ENCODE results near the gene ALDH4A1.

The ALDH4A1 gene

DNA sequence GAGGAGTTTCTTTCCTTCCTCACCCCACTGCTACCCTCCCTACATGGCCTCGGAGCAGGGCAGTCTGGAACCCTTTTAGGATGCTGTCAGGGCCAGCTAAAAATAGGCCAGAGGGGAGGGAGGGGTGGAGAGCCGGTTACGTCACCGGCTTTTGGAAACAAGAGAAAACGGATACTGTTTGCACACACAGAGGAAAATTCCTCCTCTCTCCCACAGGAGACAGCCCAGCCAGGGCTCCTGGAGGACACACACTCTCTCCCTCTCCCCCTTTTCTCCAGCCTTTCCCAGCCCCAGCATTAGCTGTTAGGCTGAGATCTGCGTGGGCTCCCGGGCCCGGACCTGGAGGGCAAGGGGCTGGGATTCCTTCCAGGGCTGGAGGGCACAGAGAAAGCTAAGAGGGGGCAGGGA, 20.0 kb upstream of the ALDH4A1 start:
- no peak for DNase-seq

DNA sequence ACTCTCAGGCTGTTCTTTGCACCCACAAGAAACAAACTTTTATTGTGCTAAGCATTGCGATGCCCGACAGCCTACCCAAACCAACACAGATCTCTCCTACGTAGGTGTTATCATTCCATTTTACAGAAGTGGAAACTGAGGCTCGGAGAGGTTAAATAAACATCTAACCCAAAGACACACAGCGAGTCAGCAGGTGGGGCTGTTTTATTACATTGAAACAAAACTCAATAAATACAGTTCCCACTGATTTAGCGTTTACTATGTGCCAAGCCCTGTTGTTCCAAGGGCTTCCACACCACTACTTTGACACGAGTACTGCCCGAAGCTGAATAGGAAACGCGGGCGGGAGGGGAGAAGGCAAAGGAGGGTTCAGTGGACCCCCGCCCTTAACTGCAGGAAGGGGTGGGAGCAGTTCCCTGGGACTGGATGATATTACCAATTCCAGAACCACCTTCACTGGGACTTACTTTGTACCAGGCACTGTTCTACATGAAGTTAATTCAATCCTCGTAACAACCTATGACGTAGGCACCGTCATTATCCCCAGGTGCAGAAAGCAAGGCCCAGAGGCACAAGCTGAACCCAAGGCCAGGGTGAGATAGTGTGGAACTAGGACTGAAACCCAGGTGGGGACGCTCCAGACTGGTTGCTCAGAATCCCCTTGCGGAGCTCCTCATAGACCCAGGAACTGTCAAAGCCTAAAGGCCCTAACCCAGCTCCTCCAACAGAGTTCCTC, 19.3 kb upstream of the ALDH4A1 start:
- DNase-seq: no peak

DNA sequence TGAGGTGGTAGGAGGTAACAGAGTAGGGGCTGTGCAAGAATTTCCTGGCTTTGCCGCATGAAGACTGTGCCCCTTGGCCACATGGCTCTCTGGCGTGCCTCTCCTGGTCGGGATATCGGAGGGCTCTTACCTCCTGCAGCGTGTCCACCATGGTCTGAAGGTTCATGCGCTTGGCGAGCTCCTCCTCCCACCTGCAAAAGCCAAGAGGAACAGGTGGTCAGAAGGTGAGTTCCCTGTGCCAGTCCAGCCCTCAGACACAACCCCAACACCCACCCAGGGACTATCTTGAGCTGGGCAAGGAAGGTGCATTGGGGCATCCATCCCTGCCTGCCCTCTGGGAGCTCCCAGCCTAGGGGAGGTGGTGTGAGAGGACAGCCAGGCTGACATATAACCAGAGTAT, 18.6 kb upstream of the ALDH4A1 start:
- DNase-seq: no peak

DNA sequence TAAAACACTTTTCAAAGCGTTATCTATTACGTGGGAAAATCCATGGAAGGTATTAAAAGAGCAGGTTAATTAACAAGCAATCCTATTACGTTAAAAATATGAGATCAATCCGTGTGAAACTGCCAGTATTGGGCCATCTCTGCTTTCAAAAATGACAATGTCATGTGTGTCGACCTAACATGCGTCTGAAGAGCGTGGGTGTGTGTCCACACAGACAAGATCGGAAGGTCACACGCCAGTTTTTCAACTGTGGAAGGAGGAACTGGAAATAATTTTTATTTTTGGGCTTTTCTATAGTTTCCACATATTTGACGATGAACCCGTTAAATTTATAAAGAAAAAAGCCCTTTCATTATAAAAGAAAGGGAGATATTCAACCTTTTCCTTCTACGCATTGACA, 17.6 kb upstream of the ALDH4A1 start:
- DNase-seq: no peak

DNA sequence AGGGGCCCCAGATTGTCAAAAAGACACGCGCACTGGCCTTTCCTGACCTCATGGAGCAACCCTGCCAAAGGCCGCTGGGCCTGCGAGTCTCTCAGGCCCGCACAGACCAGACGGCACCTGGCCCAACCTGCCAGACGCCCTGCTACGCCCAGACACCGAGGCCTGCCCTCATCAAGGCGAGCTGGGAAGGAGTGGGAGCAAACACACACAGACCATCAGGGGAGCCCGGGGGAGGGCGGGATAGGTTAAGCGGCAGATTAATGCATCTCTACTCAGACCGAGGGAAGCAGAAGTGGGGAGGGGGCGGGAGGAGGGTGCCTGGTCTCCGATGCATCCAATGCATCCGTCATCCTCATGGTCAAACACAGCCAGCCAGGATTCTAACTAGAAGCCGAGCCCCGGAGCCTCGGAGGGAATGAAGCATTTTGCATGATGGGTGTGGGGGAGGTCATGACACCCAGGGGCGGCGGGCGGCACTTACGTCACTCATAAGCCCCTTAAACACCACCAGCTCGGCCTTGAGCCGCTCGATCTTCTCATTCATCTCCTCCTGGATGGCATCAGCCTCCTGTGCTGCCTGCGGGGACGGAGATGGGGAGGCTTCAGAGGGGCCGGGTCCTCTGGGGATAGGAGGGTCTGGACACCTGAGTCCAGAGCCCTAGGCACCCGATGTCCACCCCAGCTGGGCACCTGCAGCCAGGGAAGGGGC, 17.0 kb upstream of the ALDH4A1 start:
- DNase-seq: no peak

DNA sequence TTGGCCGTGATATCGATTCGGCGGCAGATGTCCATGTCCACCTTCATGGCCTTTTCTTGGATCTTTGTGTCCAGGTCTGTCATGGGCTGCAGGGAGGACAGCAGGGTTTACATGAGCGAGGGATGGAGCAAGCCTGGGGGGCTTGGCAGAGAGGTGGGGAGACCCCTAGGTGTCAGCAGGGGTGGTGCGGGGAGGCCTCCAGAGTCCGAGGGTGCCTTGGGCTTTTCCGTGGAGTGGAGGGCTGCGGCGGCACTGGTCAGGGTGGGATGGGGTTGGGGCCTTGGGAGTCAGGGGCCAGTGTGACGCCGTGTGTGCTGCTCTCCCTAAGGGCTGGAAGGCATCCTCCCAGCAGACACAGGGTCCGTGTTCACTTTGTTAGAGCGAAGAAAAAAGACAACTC, 16.1 kb upstream of the ALDH4A1 start:
- DNase-seq: no peak

DNA sequence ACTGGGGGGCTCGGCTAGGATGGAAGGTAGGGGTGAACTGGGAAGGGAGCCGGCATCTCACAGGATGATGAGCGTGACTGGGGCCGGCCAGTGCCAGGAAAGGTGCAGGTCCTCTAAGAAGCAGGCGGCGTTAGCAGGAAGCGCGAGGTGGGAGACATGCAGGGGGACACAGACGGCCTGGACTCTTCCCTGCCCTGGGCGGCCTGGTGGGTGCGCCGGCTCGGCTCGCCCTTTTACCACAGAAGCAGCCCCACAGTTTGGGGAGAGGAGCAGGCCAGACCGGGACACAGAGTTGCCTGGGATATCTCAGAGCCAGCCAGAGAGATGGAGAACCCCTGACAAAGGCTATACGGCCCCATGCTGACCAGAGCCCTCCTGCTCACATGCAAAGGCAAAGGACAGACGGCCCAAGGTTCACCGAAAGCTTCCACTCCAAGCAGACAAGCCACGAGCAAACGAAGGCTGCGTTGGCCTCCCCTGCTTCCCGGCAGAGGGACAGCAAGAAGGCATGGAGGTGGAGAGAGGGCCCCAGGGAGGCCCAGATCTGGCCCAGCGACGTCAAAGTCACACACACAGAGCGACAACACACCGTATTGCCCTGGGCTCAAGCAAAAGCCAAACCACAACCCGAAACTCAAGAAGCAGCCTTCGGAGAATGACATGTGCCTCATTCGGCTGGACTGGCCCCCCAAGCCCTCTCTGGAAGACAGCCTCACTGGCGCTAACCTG, 14.9 kb upstream of the ALDH4A1 start:
- DNase-seq: no peak

DNA sequence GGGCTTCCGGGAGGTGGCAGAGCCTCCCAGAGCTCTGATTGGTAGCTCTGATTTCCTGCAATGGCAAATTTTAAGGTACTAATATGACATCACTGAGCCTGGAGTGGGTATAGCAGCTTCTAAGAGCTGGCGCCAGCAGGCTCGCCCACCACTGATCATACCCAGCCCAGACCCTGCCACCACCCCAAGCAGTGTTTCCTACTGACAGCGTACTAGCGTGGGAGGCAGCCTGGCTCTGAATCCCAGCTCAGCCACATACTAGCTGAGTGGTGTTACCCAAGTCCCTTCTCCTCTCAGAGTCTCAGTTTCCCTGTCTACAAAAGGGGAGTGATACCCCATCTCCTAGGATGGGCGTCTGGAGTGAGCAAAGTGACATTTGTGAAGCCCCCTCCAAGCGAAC, 13.0 kb upstream of the ALDH4A1 start:
- no peak for DNase-seq

DNA sequence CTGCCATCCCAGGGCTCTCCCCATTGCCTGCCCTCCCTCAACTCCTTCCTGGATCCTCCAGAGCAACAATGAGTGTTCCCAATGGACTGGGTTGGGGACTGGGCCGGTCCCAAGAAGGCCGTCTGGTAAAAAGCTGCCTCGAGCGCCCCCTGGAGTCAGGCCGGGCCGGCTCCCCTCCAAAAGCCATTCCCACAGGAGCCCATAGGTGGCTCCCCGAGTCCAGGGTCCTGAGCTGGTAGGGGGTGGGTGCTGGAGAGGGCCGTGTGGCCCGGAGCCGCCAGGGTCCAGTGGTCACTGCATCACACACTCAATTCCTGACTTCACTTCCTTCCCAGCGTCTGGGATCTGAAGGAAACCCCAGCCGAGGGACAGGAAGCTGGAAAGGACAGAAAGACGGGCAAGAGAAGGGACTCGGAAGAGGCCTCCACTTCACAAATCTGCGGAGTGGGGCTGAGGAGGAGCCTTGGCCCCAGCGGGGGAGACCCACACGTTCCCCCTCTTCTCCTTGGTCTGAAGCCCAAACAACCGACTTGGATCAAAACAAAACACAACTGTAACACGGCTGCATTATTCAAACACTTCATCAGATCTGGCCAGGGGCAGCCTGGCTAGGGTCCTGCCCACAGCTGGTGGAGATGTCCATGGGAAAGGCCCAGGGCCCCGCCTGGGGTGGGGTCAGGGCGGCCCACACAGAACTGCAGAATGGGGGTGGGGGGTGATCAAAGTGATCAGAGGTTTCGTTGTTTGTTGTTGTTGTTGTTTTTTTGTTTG, 10.9 kb upstream of the ALDH4A1 start:
- peak; percentile 29 to 65 (median 58) for DNase-seq

DNA sequence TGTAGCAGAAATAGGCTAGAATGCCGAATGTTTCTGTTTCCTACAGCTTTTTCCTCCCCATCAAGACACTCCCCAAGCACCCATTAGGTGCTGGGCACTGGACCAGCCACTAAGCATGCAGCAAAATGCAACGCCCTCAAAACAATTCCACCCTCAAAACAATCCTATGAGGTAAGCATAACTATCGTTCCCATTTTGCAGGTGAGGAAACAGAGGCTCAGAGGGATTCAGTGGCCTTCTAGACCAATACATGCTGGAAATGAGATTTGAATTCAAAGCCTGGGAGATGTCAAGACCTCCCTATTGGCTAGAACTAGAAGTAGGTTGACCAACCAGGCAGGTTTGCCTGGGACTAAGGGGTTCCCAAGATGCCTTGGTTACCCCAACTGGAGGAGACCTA, 10.2 kb upstream of the ALDH4A1 start:
- no peak for DNase-seq

DNA sequence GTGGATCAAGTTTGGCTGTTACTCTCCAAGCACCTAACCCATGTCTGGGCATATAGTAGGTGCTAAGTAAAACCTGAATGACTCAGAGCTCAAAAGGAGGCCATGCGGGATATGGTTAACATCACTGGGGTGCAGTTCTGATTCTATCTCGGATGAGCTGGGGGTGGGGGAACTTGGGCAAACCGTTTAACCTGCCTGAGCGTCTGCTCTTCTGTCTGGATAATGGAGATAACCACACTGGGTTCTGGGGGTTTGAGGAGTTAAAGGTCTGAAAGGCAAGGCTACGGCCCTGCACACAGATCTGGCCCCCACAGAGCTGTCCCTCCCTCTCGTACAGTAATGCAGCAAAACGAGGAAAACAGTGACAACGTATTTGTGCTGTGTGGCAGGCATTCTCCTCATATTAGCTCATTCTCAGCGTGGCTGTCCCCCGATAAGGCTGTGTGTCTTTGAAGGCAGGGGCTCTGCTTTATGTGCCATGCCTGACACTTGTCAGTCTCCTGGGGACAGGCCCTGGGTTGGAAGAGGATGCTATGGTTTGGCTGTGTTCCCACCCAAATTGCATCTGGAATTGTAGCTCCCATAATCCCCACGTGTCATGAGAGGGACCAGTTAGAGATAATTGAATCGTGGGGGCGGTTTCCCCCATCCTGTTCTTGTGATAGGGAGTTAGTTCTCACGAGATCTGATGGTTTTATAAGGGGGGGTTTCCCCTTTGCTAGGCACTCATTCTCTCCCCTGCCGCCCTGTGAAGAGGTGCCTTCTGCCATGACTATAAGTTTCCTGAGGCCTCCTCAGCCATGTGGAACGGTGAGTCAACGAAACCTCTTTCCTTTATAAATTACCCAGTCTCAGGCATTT, 6.8 kb upstream of the ALDH4A1 start:
- no peak for DNase-seq

DNA sequence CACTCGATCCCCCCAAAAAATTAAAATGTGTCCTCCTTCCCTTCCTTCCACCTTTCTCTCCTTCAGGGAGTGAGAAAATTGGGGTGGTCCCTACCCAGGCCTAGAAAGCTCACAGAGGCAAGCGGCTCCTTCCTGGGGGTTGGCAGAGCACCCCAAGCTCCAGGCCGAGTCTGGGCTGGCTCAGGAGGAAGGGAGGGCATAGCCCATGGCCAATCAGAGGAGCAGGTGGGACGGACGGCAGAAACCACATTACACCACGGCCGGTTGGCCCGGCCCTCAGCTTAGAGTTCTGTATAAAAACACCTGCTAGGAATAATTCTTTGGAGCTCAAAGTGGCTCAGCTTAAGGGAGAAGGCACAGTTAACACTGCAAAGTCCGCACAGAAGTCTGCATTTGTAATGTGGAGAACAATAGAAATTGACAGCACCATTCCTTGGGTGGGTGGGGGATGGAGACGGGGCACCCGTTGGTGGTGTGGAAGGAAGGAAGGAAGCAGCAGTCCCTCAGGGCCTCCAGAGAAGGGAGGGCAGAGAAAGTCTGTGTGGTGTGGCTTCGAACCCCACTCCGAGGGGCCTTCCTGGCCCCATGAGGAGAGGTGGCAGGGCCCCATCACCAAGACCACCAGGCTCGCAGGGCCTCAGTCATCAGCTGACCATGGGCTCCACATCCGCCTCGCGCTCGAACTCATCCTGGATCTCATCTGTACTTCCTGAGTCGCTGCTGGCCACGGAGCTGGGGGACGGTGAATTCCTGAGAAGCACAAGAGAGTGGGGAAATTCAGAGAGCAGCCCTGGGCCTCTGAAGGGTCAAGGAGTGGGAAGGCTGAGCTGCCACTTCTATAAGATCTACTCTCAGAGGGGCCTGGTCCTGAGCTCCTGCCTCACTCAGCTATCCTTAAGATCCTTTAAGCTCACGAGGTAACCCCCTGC, 5.8 kb upstream of the ALDH4A1 start:
- no peak for DNase-seq

DNA sequence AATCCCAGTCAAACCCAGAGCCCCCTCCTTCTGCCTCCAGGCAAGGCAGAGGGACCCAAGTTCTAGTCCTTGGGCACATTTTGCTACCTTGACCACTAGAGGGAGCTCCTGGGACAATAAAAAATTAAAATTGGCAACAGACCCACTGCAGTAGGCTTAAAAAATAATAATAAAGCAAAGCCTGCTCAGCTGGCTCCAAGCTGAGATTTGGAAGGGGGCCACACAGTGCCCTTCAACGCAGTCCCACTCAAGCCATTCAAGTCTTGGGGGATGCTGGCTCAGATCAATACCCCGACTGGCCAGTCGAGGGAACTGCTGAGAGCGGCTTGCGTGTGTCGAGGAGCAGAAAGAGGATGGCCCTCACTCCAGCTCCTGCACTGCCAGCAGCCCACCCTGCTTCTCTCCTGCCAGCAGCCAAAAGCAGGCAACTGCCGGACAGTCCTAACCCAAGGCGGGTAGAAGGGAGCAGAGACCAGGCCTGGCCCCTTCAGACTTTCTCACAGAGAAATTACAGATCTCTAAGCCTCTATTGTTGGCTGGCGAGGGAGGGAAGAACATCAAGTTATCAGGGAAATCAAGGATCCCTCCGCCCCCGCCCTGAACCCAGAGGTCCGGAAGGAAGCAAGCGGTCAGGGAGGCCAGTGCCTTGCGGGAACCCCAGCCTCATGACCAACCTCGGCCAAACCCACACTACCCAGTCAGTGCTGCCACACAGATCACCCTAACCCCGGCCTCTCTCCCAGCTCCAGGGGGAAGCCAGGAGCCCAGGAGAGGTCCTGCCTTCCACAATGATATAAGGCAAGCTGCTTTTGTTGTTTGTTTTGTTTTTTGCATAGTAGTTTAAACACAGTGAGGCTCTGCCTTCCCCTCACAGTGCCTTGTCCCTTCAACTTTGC, 4.9 kb upstream of the ALDH4A1 start:
- peak; percentile 32 to 84 (median 48) for DNase-seq

DNA sequence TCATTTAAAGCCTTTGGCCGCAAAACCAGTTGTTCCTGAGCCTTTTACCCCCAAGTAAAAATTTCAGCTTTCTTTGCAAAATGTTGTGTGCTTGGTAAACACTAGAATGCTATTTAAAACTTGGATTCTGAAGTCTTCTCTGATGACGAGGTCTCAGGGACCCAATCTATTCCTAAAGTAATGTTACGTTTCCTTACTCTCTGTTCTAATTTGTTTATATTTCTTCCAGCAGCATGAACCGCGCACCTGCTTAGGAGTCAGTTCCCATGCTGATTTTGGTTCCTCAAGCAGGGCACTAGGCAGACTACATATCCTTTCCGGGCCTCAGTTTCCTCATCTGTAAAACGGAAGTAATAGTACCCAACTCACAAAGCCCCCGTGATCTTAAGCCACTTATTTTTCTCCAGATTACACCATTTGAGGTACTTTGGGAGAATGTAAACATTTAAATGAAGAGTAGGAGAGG, 969 bp upstream of the ALDH4A1 start:
- DNase-seq: no peak

DNA sequence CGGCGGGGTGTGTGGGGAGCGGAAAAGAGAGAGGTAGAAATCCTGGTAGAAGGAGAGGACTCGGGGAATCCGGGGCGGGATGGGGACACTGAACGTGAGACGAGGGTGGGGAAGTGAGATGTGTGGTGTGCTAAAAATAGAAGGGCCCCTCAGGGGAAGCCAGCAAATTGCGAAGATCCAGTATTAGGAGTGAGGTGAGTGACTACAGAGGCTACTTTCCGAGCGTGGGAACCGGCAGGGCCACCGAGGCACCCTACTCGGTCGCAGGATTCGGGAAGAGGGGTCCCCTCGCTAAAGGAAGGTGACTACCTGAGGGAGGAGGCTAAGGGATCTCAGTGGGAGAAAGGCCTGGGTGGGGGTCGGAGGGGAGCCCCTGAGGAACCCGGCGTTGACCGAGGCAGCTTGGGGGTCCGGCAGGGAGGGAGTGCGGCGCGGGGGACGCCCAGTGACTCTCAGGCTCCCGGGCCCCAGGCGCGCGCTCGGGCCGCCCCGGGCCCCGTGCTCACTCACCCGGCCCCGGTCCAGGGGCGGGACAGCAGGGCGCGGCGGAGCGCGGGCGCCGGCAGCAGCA, 318 bp downstream of the ALDH4A1 start:
- peak in 1 of 6 experiments; percentile 35 for DNase-seq

DNA sequence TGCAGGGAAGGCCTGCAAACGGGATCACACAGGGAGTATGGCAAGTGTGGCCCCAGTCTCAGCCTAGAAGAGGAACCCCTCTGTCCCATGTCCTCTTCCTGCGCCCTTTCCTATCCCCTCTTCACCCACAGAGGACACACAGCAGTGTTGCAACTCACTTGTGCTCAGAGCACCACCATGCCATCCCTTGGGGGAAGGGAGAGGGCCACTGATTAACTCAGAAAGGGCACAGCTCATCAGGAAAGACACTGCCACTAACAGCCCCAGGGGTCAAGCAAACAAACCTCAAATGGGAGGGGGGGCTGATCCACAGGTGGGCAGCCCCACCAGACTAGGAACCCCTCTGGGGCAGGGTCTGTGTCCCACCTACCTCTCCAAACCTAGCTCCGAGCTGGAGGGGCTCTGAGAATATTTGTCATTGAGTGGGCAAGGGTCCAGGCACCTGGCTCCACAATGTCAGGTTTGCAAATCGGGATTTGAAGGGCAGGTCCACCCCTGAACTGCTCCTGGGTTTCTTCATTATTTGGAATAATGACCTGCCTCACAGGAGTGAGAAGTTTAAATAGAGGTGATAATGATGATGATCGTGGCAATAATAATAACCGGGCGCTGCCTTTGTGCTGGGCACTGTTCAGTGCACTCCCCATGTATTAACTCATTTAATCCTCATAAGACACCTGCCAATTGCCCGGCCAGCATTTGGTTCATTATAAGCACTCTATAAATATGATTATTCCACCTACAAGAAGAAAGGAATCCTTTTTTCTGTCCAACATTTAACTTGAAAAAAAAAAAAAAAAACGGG, 1.0 kb downstream of the ALDH4A1 start:
- DNase-seq: no peak

DNA sequence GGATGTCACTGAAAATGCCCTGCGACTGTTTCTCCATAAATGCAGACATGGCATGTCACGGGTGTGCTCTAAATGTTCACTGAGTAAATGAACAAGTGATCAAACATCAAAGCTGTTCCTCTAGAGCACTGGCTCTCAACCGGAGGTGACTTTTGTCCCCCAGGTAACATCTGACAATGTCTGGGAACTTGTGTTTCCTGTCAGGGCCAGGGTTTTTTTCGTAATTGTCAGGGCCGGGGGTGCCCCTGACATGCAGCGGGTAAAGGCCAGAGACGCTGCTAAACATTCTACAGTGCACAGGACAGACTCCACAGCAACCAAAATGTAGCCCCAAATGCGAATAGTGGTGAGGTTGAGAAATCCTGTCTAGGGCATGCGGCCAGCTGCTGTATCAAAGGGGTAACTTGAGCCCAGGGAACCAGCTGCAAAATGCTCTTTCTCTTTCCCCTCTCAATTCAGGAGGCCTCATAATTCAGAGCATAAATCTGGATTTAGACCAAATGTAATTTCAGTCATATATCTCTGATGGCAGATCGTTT, 2.0 kb downstream of the ALDH4A1 start:
- peak in 1 of 6 experiments; percentile 5 for DNase-seq

DNA sequence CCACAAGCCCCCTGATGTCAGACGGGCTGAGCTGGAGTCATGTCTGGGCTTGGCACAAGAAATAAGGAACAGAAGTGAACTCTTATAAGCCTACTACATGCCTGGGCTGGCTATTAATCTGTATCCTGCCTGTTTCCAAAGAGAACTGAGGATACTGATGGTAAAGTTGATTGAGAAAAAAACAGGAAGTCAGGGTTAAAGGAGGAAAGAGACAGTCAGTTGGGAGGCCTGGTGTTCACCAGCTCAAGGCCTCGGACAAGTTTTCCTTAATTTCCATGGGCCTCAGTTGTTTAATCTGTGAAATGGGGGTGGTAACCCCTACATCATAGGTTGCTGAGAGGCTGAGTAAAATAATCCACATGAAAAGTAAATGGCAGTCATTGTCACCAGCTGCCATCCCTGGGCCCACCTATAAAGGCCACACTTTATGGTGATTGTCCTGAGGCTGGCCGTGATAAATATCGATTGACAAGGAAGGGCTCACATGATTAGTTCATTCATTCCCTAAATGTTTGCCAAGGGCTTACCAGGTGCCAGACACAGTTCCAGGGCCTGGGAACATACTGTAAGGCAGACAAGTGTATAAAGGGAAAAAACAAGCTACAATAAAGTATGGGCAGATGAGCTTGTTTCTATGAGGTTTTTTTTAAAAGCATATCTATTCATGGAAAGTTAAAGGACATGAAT, 2.8 kb downstream of the ALDH4A1 start:
- DNase-seq: no peak

All from stimulated activated naive CD4-positive, alpha-beta T cell (primary cell).